Measurements from ENCODE around the gene TMEM117.
"Not testable (repeated sequence)": the region's sequence is repeated elsewhere in the genome, so short reads cannot be mapped to it uniquely, and the experiment has no call there.

Gene TMEM117

GRCh38 chr12:44379113-44379512, 543.2 kb downstream of the TMEM117 start:
- DNase-seq, H3K27me3 Mint-ChIP-seq, H3K9me3 Mint-ChIP-seq, H3K4me3 Mint-ChIP-seq, H3K36me3 Mint-ChIP-seq, H3K4me1 Mint-ChIP-seq, CTCF ChIA-PET, H3K27ac Mint-ChIP-seq: not testable (repeated sequence)

- DNase-seq: no peak
- Mint-ChIP-seq H3K27me3 (no peaks in the 10 kb centered on the region), H3K4me1 (no peaks in the 10 kb centered on the region), H3K36me3 (no peaks in the 10 kb centered on the region), H3K27ac (no peak overlapping the region), H3K9me3 (no peaks in the 10 kb centered on the region), H3K4me3 (no peak overlapping the region)
- CTCF ChIA-PET: no interaction called here
Measured at GRCh38 chr12:44379831-44380230, 544.0 kb downstream of the TMEM117 start.

DNA sequence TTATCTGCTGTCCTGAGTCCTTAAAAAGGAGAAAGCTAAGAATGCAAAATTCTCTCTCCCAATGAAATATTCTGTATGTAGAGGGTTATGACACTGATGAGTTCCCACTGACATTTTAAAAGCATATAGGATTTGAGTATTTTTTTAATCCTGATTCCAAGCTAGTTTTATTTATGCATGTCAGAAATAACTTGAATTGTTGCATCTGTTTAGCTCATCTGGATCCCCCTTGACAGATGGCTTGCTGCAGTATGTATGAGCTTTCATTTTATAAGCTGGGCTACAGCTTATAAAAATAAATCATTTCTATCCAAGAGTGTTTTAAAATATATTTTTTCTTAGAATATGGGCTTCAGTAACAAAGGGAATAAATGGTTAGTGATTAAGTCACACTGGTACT, 545.0 kb downstream of the TMEM117 start:
- Mint-ChIP-seq H3K9me3 (no peaks in the 10 kb centered on the region), H3K27ac (no peak overlapping the region), H3K4me3 (no peak overlapping the region), H3K27me3 (no peaks in the 10 kb centered on the region), H3K36me3 (no peaks in the 10 kb centered on the region), H3K4me1 (no peaks in the 10 kb centered on the region)
- CTCF ChIA-PET: no interaction called here
- DNase-seq: no peak

- Mint-ChIP-seq H3K27me3 (no peaks in the 10 kb centered on the region), H3K4me3 (no peak overlapping the region), H3K4me1 (no peaks in the 10 kb centered on the region), H3K36me3 (no peaks in the 10 kb centered on the region), H3K9me3 (no peaks in the 10 kb centered on the region), H3K27ac (no peak overlapping the region)
- CTCF ChIA-PET: no interaction called here
- no peak for DNase-seq
Measured at GRCh38 chr12:44381341-44381740, 545.5 kb downstream of the TMEM117 start.

DNA sequence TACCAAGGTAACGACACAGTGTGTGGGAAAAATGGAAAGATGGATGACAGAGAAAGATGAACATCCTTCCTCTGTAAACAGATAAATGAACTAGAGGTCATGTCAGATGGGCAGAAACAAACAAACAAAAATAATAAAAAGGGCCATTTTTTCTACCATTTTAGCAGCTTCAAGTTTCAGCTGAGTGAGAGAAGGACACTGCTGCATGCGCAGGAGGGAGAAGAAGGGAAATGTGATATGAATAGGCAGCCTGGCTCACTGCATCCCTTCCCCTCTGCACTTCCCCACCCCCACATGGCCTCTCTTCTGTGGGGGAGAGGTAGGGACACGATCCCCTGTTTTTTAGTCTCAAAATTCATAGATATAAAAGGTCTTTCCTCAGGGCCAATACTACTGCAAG, 548.3 kb downstream of the TMEM117 start:
- no peaks in the 10 kb centered on the region for H3K9me3 Mint-ChIP-seq
- H3K4me3 Mint-ChIP-seq: no peak overlapping the region
- H3K27me3 Mint-ChIP-seq: no peaks in the 10 kb centered on the region
- no peak for DNase-seq
- no peaks in the 10 kb centered on the region for H3K36me3 Mint-ChIP-seq
- CTCF ChIA-PET: no interaction called here
- no peaks in the 10 kb centered on the region for H3K4me1 Mint-ChIP-seq
- H3K27ac Mint-ChIP-seq: no peak overlapping the region

DNA sequence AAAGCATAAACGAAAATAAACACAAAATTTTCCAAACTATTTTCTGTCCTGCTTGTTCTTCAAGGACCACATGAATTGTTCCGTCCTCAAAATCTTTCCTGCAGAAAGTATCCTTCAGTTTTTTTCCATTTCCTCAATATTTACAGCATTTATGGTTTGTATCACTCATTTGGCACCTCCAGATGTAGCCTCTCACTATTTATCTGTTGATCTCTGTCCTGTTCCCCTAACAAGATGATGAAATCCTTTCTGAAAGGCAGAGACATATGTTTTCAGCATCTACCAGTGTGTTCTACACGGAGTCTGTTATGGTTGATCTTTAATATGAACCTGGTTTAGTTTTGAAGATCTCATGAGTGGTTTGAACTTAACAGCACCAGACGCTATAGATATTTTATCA, 550.1 kb downstream of the TMEM117 start:
- DNase-seq: no peak
- Mint-ChIP-seq H3K4me1 (no peaks in the 10 kb centered on the region), H3K27ac (no peak overlapping the region), H3K36me3 (no peaks in the 10 kb centered on the region), H3K4me3 (no peak overlapping the region), H3K27me3 (no peaks in the 10 kb centered on the region), H3K9me3 (no peaks in the 10 kb centered on the region)
- CTCF ChIA-PET: no interaction called here

- CTCF ChIA-PET: no interaction called here
- H3K27me3 Mint-ChIP-seq: no peaks in the 10 kb centered on the region
- no peaks in the 10 kb centered on the region for H3K4me1 Mint-ChIP-seq
- H3K36me3 Mint-ChIP-seq: no peaks in the 10 kb centered on the region
- H3K9me3 Mint-ChIP-seq: no peaks in the 10 kb centered on the region
- H3K4me3 Mint-ChIP-seq: no peak overlapping the region
- H3K27ac Mint-ChIP-seq: no peak overlapping the region
- no peak for DNase-seq
Measured at GRCh38 chr12:44387581-44387980, 551.7 kb downstream of the TMEM117 start.

- CTCF ChIA-PET: no interaction called here
- Mint-ChIP-seq H3K27me3 (no peaks in the 10 kb centered on the region), H3K4me1 (no peaks in the 10 kb centered on the region), H3K27ac (no peak overlapping the region), H3K9me3 (no peaks in the 10 kb centered on the region), H3K36me3 (no peaks in the 10 kb centered on the region), H3K4me3 (no peak overlapping the region)
- DNase-seq: no peak
Measured at GRCh38 chr12:44389038-44389437, 553.2 kb downstream of the TMEM117 start.

DNA sequence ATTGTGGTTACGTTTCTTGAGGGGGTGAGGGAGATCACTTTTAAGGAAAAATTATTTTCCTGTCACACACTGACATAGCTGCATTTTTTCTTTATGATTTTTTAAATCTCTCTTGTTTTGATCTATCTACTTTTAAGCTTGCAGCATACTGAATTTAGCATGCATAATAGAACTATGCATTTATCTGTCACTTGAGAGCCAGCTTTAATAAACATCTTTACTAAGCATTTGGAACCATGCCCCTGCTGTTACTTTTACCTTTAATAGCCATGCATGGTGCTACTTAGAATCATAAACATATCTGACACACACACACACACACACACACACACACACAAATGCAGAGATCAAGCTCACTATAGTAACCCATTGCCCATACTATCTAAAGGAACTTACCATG, 554.0 kb downstream of the TMEM117 start:
- DNase-seq: no peak
- H3K4me3 Mint-ChIP-seq: no peak overlapping the region
- CTCF ChIA-PET: no interaction called here
- H3K9me3 Mint-ChIP-seq: no peaks in the 10 kb centered on the region
- H3K4me1 Mint-ChIP-seq: no peaks in the 10 kb centered on the region
- no peak overlapping the region for H3K27ac Mint-ChIP-seq
- H3K36me3 Mint-ChIP-seq: no peaks in the 10 kb centered on the region
- no peaks in the 10 kb centered on the region for H3K27me3 Mint-ChIP-seq

DNA sequence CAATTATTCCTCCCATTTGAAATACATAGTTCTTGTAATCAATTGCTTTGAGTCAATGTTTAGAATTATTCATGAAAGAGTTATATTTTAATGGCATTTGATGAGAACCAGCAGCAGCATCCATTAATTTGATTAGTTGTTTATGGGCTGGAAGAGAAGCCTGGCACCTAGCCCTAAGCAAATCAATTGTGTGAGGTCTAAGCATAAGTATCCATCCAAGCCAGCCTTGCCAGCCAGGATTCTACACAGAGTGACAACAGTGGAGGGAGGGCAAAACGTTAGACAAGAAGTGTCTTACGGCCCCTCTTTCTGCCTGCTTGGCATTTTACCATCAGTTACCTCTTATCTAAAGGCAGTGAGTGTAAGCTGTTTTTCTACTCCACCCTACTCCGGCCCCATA, 561.8 kb downstream of the TMEM117 start:
- no peak overlapping the region for H3K27ac Mint-ChIP-seq
- H3K4me3 Mint-ChIP-seq: no peak overlapping the region
- no peaks in the 10 kb centered on the region for H3K9me3 Mint-ChIP-seq
- no peaks in the 10 kb centered on the region for H3K27me3 Mint-ChIP-seq
- H3K36me3 Mint-ChIP-seq: no peaks in the 10 kb centered on the region
- CTCF ChIA-PET: no interaction called here
- no peaks in the 10 kb centered on the region for H3K4me1 Mint-ChIP-seq
- no peak for DNase-seq

- Mint-ChIP-seq H3K27me3 (peaks cover 4% of the 10 kb centered on the region), H3K27ac (no peak overlapping the region), H3K36me3 (no peaks in the 10 kb centered on the region), H3K9me3 (no peaks in the 10 kb centered on the region), H3K4me1 (no peaks in the 10 kb centered on the region), H3K4me3 (no peak overlapping the region)
- no peak for DNase-seq
- CTCF ChIA-PET: no interaction called here
Measured at GRCh38 chr12:44403185-44403584, 567.3 kb downstream of the TMEM117 start.

DNA sequence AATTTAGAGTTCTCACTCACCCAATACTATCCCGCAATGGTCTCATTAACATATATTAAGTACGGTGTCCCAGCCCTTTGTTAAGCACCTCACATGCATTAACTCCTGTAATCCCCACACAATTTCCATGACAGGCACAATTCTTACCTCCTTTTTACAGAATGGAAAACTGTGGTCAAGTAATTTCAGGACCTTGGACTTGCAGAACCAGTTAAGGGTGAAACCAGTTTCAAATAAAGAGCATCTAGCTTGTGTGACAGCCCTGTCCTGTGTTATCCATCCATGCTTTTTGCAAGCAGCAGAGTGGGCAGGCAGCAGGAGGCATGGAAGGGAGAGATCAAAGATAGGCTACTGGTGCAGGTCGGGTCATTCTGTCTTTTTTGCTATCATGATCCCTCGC, 569.4 kb downstream of the TMEM117 start:
- peaks cover 4% of the 10 kb centered on the region for H3K27me3 Mint-ChIP-seq
- no peak overlapping the region for H3K4me3 Mint-ChIP-seq
- CTCF ChIA-PET: no interaction called here

DNA sequence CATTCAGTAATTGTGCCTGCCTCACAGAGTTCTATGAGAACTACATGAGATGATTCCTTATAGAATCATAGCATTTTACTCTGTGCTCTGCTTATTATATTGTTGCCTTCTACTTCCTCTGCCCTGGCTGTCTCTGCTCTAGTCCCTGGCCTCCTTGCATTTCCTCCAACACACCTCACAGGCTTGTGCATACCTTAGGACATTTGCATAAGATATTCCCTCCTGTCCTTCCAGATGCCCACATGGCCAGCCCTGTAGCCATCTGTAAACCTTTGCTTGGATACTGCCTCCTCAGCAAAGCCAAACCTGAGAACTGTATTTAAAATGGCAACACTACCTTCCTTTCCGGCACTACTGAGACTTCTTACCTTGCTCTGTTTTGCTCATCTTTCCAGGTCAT, 586.7 kb downstream of the TMEM117 start:
- no peak for DNase-seq
- Mint-ChIP-seq H3K4me3 (no peak overlapping the region), H3K27ac (no peak overlapping the region), H3K36me3 (no peaks in the 10 kb centered on the region), H3K9me3 (no peaks in the 10 kb centered on the region), H3K4me1 (no peaks in the 10 kb centered on the region), H3K27me3 (no peaks in the 10 kb centered on the region)
- CTCF ChIA-PET: no interaction called here

More for the DNA sequence above, 569.4 kb downstream of the TMEM117 start:
- H3K4me1 Mint-ChIP-seq: no peaks in the 10 kb centered on the region
- no peaks in the 10 kb centered on the region for H3K36me3 Mint-ChIP-seq
- no peak for DNase-seq
- no peaks in the 10 kb centered on the region for H3K9me3 Mint-ChIP-seq
- H3K27ac Mint-ChIP-seq: no peak overlapping the region

DNA sequence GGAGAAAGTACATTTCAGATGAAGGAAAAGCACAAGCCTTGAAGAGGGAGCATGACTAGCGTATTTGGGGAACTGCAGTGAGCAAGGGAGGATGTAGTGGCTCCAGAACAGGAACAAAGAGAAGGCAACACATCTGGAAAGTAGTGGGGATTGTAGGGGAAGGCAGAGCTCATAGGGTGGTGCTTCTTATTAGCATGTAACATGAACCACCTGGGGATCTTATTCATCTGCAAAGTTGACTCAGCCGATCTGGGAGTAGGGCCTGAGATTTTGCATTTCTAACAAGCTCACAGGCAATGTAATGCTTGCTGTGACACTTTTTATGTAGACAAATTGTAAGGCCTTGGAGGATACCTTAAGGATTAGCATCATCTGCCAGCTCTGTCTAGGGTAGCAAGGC, 592.9 kb downstream of the TMEM117 start:
- CTCF ChIA-PET: no interaction called here
- Mint-ChIP-seq H3K4me1 (no peaks in the 10 kb centered on the region), H3K4me3 (no peak overlapping the region), H3K27me3 (no peaks in the 10 kb centered on the region), H3K36me3 (no peaks in the 10 kb centered on the region), H3K27ac (no peak overlapping the region), H3K9me3 (no peaks in the 10 kb centered on the region)
- DNase-seq: no peak

DNA sequence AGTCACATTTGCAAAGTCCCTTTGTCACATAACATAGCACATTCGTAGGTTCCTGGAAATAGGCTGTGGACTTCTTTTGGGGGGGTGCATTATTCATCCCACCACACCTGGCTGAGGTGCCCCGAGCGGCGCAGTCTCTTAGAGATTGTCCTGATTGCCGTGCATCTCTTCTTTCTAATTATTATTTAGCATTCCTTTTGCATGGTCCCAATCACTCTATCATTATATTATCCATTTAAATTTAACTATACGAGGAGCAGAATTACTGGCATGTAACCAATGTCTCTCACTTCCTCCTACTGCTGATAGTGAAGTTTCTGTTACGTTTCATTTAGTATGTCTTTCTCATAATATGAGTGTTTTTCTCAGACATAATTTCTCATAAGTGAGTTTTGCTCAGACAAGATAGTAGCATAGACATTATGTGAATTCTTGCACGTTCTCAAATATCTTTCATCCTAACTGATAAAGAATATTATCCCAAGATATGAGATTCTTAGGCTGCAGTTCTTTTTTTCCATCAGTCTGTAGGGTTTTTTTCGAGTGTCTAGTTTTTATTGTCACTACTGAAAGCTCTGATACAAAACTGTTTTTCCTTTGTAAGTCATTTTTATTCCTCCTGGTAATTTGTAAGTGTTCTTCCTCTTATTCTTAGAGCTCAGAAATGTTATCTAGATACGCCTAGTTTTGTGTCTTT, 595.9 kb downstream of the TMEM117 start:
- CTCF ChIA-PET: no interaction called here
- DNase-seq: no peak
- no peaks in the 10 kb centered on the region for H3K36me3 Mint-ChIP-seq
- no peaks in the 10 kb centered on the region for H3K27me3 Mint-ChIP-seq
- H3K4me1 Mint-ChIP-seq: no peaks in the 10 kb centered on the region
- no peak overlapping the region for H3K27ac Mint-ChIP-seq
- H3K4me3 Mint-ChIP-seq: no peak overlapping the region
- H3K9me3 Mint-ChIP-seq: no peaks in the 10 kb centered on the region

DNA sequence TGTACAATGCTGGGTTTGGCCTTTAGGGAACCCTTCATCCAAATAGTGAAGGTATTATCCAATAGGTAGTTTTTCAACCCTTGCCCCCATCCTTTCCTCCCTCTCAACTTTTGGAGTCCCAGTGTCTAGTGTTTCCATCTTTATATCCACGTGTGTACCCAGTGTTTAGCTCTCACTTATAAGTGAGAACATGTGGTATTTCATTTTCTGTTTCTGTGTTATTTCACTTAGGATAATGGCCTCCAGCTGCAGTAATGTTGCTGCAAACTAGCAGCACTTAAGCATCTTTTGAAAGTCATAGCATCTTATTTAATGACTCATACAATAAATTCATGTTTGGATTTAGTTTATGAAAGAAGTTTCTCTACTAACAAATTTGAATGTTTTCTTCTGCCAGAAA, 597.8 kb downstream of the TMEM117 start:
- CTCF ChIA-PET: no interaction called here
- Mint-ChIP-seq H3K9me3 (no peaks in the 10 kb centered on the region), H3K36me3 (no peaks in the 10 kb centered on the region), H3K4me1 (no peaks in the 10 kb centered on the region), H3K4me3 (no peak overlapping the region), H3K27ac (no peak overlapping the region), H3K27me3 (no peaks in the 10 kb centered on the region)
- no peak for DNase-seq
